Cardiac muscle cell (in vitro differentiated cells and primary cell): ENCODE data around the gene SMS. TPM values are rescaled to one million over a fixed set of nuclear protein-coding genes. Genes with fewer than 3 reads are reported as not detected.
A peak's percentile ranks its signal among the peaks of the same experiment; 100 is the strongest.

Experiments used
- DNase-seq, 2 donors: peaks; one replicate each; pipeline versions ENCODE4 v3.0.0 to v3.0.0-alpha.2; 2010 to 2017; ENCODE audit warnings: low read depth in 1 of 2, low spot score in 1 of 2
- H3K27ac ChIP-seq: fragments of 200-600 bp; sonication (generic); 2 replicates; pipeline ENCODE4 v1.5.1; 2016
- H3K27me3 ChIP-seq: fragments of 200-600 bp; sonication (generic); 2 replicates; pipeline ENCODE4 v1.6.0; 2016; ENCODE audit warnings: control low read depth
- H3K36me3 ChIP-seq: fragments of 200-600 bp; sonication (generic); 2 replicates; pipeline ENCODE4 v1.5.1; 2016; ENCODE audit warnings: control low read depth
- H3K4me1 ChIP-seq: fragments of 200-600 bp; sonication (generic); 2 replicates; pipeline ENCODE4 v1.8.1; 2017; ENCODE audit warnings: low read depth, mild to moderate bottlenecking, mixed run types
- H3K4me3 ChIP-seq: fragments of 200-600 bp; sonication (generic); 2 replicates; pipeline ENCODE4 v1.5.1; 2016; ENCODE audit warnings: mild to moderate bottlenecking
- H3K9me3 ChIP-seq: fragments of 200-600 bp; sonication (generic); 2 replicates; pipeline ENCODE4 v1.5.1; 2017; ENCODE audit warnings: low read depth, mild to moderate bottlenecking, control low read depth
- polyA plus RNA-seq: library from polyadenylated mRNA; unstranded; fragments of >200 nt; fragmentation: Nextera tagmentation; extraction: Ambion mirVana; gene quantifications from 2 replicates; pipeline ENCODE4 v1.2.1, GENCODE V29; 2016
- total RNA-seq: library from RNA; depleted of rRNA; stranded (reverse); fragments of >200 nt; gene quantifications from 2 replicates; pipeline ENCODE4 v1.2.3, GENCODE V29; 2016
- TF ChIP-seq, protein P1 (sequence below): IDR thresholded peaks from 2 replicates; pipeline ENCODE4 v1.5.1; 2012; ENCODE audit warnings: low read depth, mild to moderate bottlenecking, low read length

Gene SMS
- total and polyA plus RNA-seq, 2 experiments from 2014 or later, result 253 to 403 TPM

GRCh38 chrX:21963269-21963668 is 22.8 kb downstream of the SMS start:
- DNase-seq, result no peak
- peaks cover 6% of the 10 kb centered on the region for H3K36me3 ChIP-seq
- H3K4me1 ChIP-seq, result peaks cover 33% of the 10 kb centered on the region
- H3K9me3 ChIP-seq, result no peaks in the 10 kb centered on the region
- H3K27me3 ChIP-seq, result no peaks in the 10 kb centered on the region
- H3K27ac ChIP-seq, result no peak overlapping the region
- TF ChIP-seq, protein P1, sequence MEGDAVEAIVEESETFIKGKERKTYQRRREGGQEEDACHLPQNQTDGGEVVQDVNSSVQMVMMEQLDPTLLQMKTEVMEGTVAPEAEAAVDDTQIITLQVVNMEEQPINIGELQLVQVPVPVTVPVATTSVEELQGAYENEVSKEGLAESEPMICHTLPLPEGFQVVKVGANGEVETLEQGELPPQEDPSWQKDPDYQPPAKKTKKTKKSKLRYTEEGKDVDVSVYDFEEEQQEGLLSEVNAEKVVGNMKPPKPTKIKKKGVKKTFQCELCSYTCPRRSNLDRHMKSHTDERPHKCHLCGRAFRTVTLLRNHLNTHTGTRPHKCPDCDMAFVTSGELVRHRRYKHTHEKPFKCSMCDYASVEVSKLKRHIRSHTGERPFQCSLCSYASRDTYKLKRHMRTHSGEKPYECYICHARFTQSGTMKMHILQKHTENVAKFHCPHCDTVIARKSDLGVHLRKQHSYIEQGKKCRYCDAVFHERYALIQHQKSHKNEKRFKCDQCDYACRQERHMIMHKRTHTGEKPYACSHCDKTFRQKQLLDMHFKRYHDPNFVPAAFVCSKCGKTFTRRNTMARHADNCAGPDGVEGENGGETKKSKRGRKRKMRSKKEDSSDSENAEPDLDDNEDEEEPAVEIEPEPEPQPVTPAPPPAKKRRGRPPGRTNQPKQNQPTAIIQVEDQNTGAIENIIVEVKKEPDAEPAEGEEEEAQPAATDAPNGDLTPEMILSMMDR, result no peak
- no peak overlapping the region for H3K4me3 ChIP-seq

- Histone ChIP-seq H3K27ac (no peak overlapping the region), H3K9me3 (no peaks in the 10 kb centered on the region), H3K4me3 (no peak overlapping the region), H3K4me1 (peaks cover 32% of the 10 kb centered on the region), H3K27me3 (no peaks in the 10 kb centered on the region), H3K36me3 (peaks cover 9% of the 10 kb centered on the region)
- peak in 1 of 2 donors; percentile 64 for DNase-seq
- TF ChIP-seq, protein P1, result no peak
Measured at GRCh38 chrX:21963731-21964405, 23.4 kb downstream of the SMS start.

- TF ChIP-seq, protein P1, result no peak
- Histone ChIP-seq H3K4me1 (peaks cover 2% of the 10 kb centered on the region), H3K4me3 (no peak overlapping the region), H3K27me3 (no peaks in the 10 kb centered on the region), H3K27ac (no peak overlapping the region), H3K36me3 (peaks cover 13% of the 10 kb centered on the region), H3K9me3 (no peaks in the 10 kb centered on the region)
- DNase-seq, result no peak
Measured at GRCh38 chrX:21966866-21967265, 26.4 kb downstream of the SMS start.

DNA sequence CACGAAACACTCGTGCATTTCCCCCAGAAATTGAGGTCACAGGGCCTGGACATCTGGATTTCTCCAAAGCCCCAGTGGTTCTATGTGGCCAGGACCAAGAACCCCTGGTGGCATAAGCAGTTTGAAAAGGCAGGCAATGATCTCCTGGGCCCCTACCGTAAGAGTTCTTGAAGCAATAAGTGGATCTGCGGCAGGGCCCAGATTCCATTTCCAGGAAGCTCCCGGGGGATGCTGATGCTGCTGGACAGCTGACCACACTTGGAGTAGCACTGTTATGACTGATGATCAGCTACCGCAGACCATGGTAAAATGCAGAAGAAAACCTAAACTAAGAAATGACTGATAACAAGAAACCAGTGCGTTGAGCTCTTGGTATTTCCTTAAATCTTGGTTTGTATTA is 27.8 kb downstream of the SMS start:
- no peaks in the 10 kb centered on the region for H3K27me3 ChIP-seq
- TF ChIP-seq, protein P1, result no peak
- H3K4me1 ChIP-seq, result no peaks in the 10 kb centered on the region
- peak overlapping the region; percentile 28 for H3K27ac ChIP-seq
- no peak for DNase-seq
- H3K36me3 ChIP-seq, result peaks cover 17% of the 10 kb centered on the region
- no peaks in the 10 kb centered on the region for H3K9me3 ChIP-seq
- no peak overlapping the region for H3K4me3 ChIP-seq

GRCh38 chrX:21970326-21970725 is 29.8 kb downstream of the SMS start:
- DNase-seq, result no peak
- no peak overlapping the region for H3K27ac ChIP-seq
- H3K9me3 ChIP-seq, result no peaks in the 10 kb centered on the region
- H3K27me3 ChIP-seq, result no peaks in the 10 kb centered on the region
- H3K4me1 ChIP-seq, result peaks cover 6% of the 10 kb centered on the region
- TF ChIP-seq, protein P1, result no peak
- peaks cover 27% of the 10 kb centered on the region for H3K36me3 ChIP-seq
- H3K4me3 ChIP-seq, result no peak overlapping the region
